K562 (cell line): ENCODE data around the gene EDEM1.

Experiments
- ARID4B ChIP-seq: sonication (generic); formaldehyde crosslinking; IDR thresholded peaks from 2 replicates; pipeline ENCODE4 v1.8.0; 2022; ENCODE audit warnings: mild to moderate bottlenecking, missing genetic modification reagents
- CBX5 ChIP-seq: IDR thresholded peaks from 2 replicates; pipeline ENCODE4 v1.6.1; 2014; ENCODE audit warnings: low read depth, borderline replicate concordance
- CTCF ChIP-seq, 3 experiments: IDR thresholded peaks in 2 of 3; conservative IDR thresholded peaks in 1 of 3; 2 replicates each; pipeline ENCODE4 v1.5.1; 2011 to 2012; ENCODE audit warnings: low read length in 3 of 3, mild to moderate bottlenecking in 3 of 3, control low read depth in 2 of 3, improper control_type of control experiment in 1 of 3, inconsistent platforms in 1 of 3, low read depth in 1 of 3, mixed read lengths in 1 of 3, moderate library complexity in 1 of 3; ENCODE audit not compliant: insufficient read depth in 2 of 3
- E2F8 ChIP-seq: fragments of 450-650 bp; IDR thresholded peaks from 2 replicates; pipeline ENCODE4 v1.7.1; 2018; ENCODE audit warnings: mild to moderate bottlenecking, low read depth; ENCODE audit not compliant: partially characterized antibody
- ELF2 ChIP-seq: fragments of 250-450 bp; sonication (Bioruptor Pico); IDR thresholded peaks from 2 replicates; pipeline ENCODE4 v1.5.0; 2021; ENCODE audit warnings: mild to moderate bottlenecking
- HCFC1 ChIP-seq: IDR thresholded peaks from 2 replicates; pipeline ENCODE4 v1.6.1; 2012; ENCODE audit warnings: low read depth, low read length, improper control_type of control experiment
- NR1H2 ChIP-seq: sonication (generic); formaldehyde crosslinking; IDR thresholded peaks from 2 replicates; pipeline ENCODE4 v1.4.0; 2020; ENCODE audit warnings: mild to moderate bottlenecking, missing genetic modification reagents
- RFX5 ChIP-seq: IDR thresholded peaks from 2 replicates; pipeline ENCODE4 v1.6.1; 2011; ENCODE audit warnings: low read depth, mild to moderate bottlenecking, improper control_type of control experiment, low read length
- SETDB1 ChIP-seq: IDR thresholded peaks from one replicate; pipeline ENCODE4 v1.6.1; 2012; ENCODE audit warnings: low read length, control low read depth, inconsistent platforms
- TAF1 ChIP-seq: IDR thresholded peaks from 2 replicates; pipeline ENCODE4 v1.6.1; 2011; ENCODE audit warnings: mild to moderate bottlenecking, low read length, moderate library complexity; ENCODE audit not compliant: insufficient read depth, control insufficient read depth, severe bottlenecking; ENCODE audit errors: extremely low read depth
- TGIF2 ChIP-seq: sonication (generic); formaldehyde crosslinking; IDR thresholded peaks from 2 replicates; pipeline ENCODE4 v1.8.1; 2022; ENCODE audit warnings: mild to moderate bottlenecking, missing genetic modification reagents, moderate library complexity
- USF2 ChIP-seq: sonication (generic); formaldehyde crosslinking; IDR thresholded peaks from 2 replicates; pipeline ENCODE4 v1.5.0; 2020; ENCODE audit warnings: missing genetic modification reagents
- ZNF133 ChIP-seq: fragments of 250-450 bp; sonication (Bioruptor Pico); IDR thresholded peaks from 2 replicates; pipeline ENCODE4 v1.4.0; 2020; ENCODE audit warnings: mild to moderate bottlenecking

- TF ChIP-seq CTCF (IDR thresholded peaks at IDR 0.05 in 2 of 3, conservative IDR thresholded peaks at IDR 0.05 in 1 of 3; ENCODE audit: insufficient read depth in 2 of 3, low read depth in 1 of 3, low read length in 3 of 3) = no peak
- no peak for TF ChIP-seq NR1H2
- TF ChIP-seq TGIF2 (CRISPR knock-in tag) = no peak
- TF ChIP-seq CBX5 = no peak
- TF ChIP-seq ZNF133 (CRISPR knock-in tag) = no peak
- TF ChIP-seq USF2 (CRISPR knock-in tag) = no peak
- TF ChIP-seq ARID4B (CRISPR knock-in tag) = no peak
- TF ChIP-seq HCFC1 = no peak
- TF ChIP-seq RFX5 = no peak
- no peak for TF ChIP-seq TAF1
- TF ChIP-seq E2F8 = no peak
- no peak for TF ChIP-seq ELF2 (CRISPR knock-in tag)
- no peak for TF ChIP-seq SETDB1
Observed at GRCh38 chr3:5250467-5251195, 63.1 kb downstream of the EDEM1 start.
